Epidermal melanocyte (primary cell): ENCODE measurements around the gene RFLNA.
"Not testable (repeated sequence)": the region's sequence is repeated elsewhere in the genome, so short reads cannot be mapped to it uniquely, and the experiment has no call there.

Experiments used
- DNase-seq: peaks from one replicate; pipeline ENCODE4 v3.0.0; 2011; ENCODE audit warnings: low spot score; ENCODE audit not compliant: insufficient read length

Gene RFLNA

DNA sequence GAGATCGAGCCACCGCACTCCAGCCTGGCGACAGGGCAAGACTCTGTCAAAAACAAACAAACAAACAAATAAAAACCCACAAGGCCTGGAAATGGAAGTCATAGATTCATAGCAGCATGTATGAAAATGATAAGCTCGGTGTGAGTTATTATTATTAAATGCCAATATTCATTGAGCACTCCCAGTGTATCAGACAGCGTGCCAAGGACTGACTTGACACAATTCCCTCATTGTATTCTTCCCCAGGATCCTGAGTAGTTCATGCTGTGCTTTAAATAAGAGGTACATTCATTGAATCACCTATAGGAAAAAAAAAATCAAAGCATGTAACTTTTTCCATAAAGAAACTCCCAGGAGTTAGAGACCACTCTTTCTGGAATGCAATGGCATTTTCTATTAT lies 12.6 kb upstream of the RFLNA start:
- no peak for DNase-seq

DNA sequence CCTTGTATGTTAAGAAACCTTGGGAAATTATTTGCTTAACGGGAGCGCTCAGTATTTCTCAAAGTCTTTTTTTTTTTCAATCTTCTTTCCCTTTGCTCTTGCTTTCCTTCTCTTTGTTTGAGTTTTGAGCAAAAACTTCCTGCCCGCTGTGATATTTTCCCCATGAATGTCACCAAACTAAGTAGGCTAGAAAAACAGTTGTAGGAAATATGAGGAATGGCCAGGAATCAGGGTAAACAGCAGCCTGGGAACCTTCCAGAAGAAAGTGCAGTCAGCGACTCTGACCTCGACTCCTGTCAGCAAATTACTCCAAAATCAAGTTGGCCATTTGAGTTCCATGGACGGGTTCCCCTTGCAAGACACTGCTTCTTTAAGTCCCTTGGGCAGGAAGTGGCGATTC lies 11.6 kb upstream of the RFLNA start:
- no peak for DNase-seq

- no peak for DNase-seq
These were observed 10.5 kb upstream of the RFLNA start for GRCh38 chr12:124284368-124284767.

DNA sequence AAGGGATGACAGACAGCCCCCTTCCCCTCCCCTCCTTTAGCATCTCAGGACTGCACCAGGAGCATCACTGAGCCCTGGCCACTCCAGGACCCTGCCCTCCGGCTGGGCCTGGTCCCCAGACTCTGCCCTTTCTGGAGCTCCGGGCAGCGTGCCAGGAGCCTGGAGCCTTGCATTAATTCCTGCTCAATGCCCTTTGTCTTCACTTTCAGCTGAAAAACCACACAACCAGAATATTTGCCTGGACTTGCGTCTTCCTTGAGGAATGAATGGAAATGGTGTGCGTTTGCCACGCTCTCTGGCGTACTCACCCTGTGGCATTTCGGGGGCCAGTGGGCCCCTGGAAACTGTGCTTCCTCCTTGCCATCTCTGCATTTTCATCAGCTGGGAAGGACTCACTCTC lies 8.5 kb upstream of the RFLNA start:
- peak; percentile 35 for DNase-seq

GRCh38 chr12:124286971-124287370 lies 7.9 kb upstream of the RFLNA start:
- no peak for DNase-seq

GRCh38 chr12:124289634-124290600 lies 5.0 kb upstream of the RFLNA start:
- DNase-seq, result no peak

DNA sequence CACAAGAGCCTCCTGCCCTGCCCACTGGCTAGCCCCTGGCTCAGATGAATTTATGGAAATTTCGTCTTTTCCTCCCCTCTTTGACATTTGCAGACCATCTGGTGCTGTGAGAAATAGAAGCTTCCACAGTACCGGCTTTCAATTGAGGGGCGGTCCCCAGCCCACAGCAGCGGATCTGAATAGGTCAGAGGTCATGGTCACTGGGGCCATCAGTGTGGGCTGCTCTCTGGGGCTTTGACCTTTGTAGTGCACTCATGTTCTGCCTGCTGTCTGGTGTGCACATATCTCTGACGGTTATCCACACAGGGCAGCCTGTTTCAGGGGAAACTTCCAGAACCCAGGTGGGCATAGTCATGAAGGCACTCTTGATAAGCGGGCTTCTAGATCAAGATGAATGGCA lies 2.5 kb upstream of the RFLNA start:
- DNase-seq, result no peak

DNA sequence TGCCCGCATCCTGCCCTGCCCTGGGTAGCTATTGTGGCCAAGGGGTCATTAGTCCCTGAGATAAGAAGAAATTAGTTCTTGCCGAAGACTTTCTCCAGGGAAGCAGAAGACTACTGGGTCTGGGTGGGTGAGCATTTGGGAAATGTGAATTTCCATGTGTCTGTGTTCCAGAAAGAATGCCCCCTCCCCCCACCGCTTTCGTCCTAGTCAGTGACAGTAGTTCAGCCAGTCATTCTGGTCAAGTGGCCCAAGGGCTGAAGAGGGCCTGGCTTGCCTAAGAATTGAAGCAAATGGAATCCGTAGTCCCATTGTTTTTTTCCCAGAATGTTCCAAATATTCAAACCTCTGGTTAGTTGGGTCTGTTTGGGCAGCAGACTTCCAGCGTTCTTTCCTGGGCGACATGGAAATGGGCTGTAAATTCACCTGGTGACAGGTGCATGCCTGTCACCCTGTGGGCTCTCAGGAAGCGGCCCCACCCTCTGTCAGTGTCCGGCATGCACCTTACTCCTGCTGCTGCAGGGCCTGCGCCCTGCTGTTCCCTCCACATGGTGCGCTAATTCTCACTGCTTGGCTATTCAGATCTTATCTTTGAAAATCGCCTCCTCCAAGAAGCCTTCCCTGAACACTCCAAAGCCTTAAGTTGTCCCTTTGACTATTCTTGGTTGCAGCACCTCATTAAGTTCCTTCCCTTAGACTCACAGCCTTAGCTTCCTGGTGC lies 1.4 kb upstream of the RFLNA start:
- DNase-seq, result no peak

DNA sequence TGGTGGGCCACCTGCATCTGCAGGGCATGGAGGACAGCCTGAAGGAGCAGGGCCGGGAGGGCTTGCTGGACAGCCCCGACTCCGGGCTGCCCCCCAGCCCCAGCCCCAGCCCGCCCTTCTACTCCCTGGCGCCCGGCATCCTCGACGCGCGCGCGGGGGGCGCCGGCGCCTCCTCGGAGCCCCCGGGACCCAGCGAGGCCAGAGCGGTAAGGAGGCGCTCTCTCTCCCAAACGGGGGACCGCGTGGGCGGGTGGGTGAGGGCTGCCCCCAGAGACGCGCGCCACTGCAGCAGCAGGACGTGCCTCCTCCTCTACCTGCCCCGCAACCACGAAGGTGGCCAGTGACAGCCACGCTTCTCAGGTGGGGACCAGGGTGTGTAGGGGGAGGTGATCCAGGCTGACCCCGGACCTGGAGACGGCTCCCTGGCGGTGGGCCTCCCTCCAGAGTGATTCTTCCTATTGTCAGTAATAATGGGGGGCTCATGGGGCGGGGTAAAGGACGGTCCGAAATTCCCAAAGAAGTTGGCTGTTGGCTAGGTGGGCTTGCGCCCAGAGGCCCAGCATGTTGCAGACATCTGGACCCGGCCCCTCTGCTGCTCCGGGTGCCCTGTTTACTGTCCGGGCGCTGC lies 652 bp downstream of the RFLNA start:
- no peak for DNase-seq

- no peak for DNase-seq
These were observed 1.5 kb downstream of the RFLNA start for GRCh38 chr12:124296295-124296915.

GRCh38 chr12:124296916-124297351 lies 2.0 kb downstream of the RFLNA start:
- no peak for DNase-seq

DNA sequence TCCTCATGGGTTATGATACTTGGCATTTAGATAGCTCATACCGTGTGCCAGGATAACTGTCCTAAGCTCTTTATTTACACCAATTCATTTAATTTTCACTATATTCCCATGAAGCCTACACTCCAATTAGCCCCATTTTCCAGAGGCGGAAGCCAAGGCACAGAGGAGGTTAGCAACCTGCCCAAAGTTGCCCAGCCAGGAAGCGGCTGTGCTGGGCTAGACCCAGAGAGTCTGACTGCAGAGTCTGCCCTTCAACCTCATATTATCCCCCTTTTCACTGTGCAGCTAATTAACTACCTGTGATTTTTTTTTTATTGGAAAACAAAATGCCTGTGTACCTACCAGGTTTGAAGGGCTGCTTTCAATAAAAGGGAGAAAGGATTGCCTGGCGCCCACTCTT lies 2.5 kb downstream of the RFLNA start:
- no peak for DNase-seq

- no peak for DNase-seq
These were observed 3.0 kb downstream of the RFLNA start for GRCh38 chr12:124297856-124298255.

DNA sequence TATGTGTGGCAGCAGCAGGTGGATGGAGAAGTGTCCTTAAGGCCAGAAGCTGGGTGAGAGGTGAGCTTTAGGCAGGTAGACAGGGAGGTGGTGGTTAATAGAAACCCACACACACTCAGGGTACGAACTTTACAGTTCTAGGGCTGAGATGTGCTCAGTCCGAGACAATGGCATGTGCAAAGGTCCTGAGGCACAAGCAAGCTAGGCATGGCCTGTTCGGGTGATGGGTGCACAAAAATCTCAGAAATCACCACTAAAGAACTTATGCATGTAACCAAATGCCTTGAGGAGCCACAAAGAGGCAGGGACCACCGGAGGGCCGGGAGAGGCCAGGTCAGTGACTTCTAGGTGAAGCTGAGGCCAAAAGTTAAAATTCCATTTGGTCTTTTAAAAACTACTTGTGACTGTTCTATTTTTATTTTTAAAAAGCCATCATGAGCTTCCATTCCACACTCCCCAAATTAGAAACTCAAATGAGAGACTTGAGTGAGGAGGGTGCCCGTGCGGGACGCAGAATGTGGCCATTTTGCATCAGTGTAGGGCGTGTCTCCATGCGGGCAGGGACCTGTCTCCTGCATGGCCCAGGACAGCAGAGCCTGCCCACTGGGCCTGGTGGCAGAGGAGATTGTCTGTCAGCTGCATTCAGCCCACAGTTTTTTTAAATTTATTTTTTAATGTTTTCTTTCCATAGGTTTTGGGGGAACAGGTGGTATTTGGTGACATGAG lies 4.0 kb downstream of the RFLNA start:
- no peak for DNase-seq

DNA sequence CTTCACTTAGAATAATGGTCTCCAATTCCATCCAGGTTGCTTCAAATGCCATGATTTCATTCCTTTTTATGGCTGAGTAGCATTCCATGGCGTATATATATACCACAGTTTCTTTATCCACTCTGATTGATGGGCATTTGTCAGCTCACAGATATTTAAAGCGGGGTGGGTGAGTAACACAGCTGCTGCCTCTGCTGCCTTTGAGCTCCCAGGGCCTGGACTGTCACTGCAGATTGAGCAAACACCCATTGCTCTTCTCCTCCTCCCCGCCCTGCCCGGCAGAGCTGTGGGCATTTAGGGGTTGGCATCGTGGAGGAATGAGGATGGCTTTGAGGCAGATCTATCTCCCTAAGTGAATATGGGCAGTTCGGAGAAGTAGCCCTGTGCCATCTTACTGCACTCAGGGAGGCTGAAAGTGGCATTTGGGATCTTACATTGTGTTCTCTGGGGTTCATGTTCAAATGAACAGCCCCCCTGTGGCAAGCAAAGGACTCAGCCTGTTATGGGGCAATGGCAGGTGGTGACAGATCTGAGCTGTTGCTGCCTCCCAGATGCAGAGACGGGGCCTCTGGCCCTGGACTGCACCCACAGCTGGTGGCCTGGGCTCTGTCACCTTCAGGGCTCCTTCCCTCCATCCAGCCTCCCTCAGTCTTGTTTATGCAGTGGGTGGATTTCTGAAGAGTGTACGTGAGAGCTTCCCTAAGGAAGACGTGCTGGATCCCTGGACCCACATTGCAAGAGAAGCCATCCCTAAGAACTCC lies 4.9 kb downstream of the RFLNA start:
- DNase-seq, result no peak

DNA sequence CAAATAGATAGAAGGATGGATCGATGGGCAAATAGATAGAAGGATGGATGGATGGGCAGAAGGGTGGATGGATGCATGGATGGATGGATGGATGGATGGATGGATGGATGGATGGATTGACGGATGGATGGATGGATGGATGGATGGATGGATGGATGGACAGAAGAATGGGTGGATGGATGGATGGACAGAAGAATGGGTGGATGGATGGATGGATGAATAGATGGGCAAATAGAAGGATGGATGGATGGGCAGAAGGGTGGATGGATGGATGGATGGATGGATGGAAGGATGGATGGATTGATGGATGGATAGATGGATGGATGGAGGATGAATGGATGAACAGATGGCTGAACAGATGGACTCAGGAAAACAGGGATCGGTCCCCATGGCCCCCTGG lies 5.8 kb downstream of the RFLNA start:
- DNase-seq, result not testable (repeated sequence)

- no peak for DNase-seq
These were observed 6.3 kb downstream of the RFLNA start for GRCh38 chr12:124301084-124301654.

GRCh38 chr12:124302241-124302806 lies 7.4 kb downstream of the RFLNA start:
- no peak for DNase-seq

DNA sequence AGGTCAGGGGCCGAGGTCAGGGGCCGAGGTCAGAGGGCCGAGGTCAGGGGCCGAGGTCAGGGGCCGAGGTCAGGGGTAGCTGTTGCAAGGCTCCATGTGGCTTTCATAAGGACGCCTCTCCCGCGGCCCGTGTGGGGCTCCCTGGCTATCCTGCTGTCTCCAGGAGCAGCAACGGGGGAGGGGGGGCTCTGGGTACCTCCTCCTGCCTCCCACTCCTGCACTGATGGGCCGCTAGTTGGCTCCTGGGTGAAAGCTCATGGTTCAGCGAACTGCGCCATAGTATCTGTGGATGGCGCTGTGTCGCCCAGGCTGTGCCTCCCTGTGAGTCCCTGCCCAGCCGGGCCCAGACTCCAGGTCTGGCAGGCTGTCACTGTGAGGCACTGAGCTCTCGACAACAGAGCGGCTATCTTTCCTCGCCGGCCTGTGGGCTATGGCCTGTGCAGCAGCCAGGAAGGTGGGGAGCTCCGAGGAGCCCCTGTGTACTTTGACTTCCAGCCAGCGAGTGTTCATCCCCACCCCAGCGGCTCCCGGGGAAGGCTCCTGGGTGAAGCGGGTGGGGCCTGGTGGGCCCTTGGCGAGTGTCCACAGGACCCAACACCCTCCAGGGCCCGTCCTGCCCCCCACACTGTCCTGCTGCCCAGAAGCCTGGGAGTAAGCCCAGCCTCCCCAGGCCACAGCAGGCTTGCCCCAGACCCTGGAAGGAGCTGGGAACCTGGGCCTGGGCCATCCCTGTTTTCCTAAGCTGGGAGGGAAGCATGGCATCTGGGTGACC lies 8.1 kb downstream of the RFLNA start:
- DNase-seq, result no peak
